ENCODE data around the gene ETNK2. TPM values are rescaled to one million over a fixed set of nuclear protein-coding genes. Genes with fewer than 3 reads are reported as not detected.
A peak's percentile ranks its signal among the peaks of the same experiment; 100 is the strongest.

The ETNK2 gene
- total and polyA plus RNA-seq, 2 of the 4 experiments (the other 2 are of a cell fraction) = 18.9 to 26.0 TPM

GRCh38 chr1:204192046-204192445 is 40.2 kb upstream of the ETNK2 start:
- H2BK15ac ChIP-seq (ENCODE audit: low read depth, low read length) = no peak overlapping the region
- H3K14ac ChIP-seq (replicated peaks; ENCODE audit: low read depth, low read length) = no peak overlapping the region
- H3K4me1 ChIP-seq (ENCODE audit: control insufficient read depth, insufficient read depth, low read length) = peaks cover 28% of the 10 kb centered on the region
- ChIA-PET CTCF (interaction anchor here (0.6 kb wide), 1 partner anchor 167 kb away, joined by 5 read pairs; no protein-coding TSS in a partner anchor), POLR2A (ENCODE audit: unreplicated experiment) (no interaction called here)
- H3K18ac ChIP-seq (ENCODE audit: low read depth, low read length) = no peak overlapping the region
- in situ Hi-C loops (cut with MboI; ENCODE audit: low sequenced_read_pairs) (no loop called here), intact Hi-C loops (cut with micrococcal nuclease) (no loop called here), dilution Hi-C loops (cut with HindIII; ENCODE audit: low sequenced_read_pairs, unreplicated experiment) (no loop called here)
- H2BK5ac ChIP-seq (ENCODE audit: low read depth, low read length, poor library complexity, severe bottlenecking) = no peak overlapping the region
- H3K9ac ChIP-seq (ENCODE audit: low read depth, low read length) = no peak overlapping the region
- H4K5ac ChIP-seq (ENCODE audit: low read depth, low read length) = no peak overlapping the region
- H2AFZ ChIP-seq (replicated peaks; ENCODE audit: low read length, poor library complexity) = no peak overlapping the region
- no TSS peak for BruUV-seq (replicated peaks)
- H3K56ac ChIP-seq (ENCODE audit: extremely low read depth, insufficient read depth, low read length) = no peak overlapping the region
- H3K79me1 ChIP-seq (ENCODE audit: low read depth in 1 of 2, low read length in 2 of 2) = peaks cover 6 to 20% of the 10 kb centered on the region in 2 experiments; a peak in 3 of 4 replicates
- H4K91ac ChIP-seq (ENCODE audit: insufficient read depth, low read depth, low read length) = no peak overlapping the region
- TF ChIP-seq BHLHE40 (IDR thresholded peaks at IDR 0.05; ENCODE audit: low read depth, low read length) = no peak
- TF ChIP-seq RAD21 (IDR thresholded peaks at IDR 0.05; ENCODE audit: low read length) = no peak
- no peak for TF ChIP-seq CHD1 (IDR thresholded peaks at IDR 0.05; ENCODE audit: low read depth, low read length)
- no peak for TF ChIP-seq NFE2L2 (IDR thresholded peaks at IDR 0.05; ENCODE audit: low read depth, low read length)
- TF ChIP-seq, protein P1, sequence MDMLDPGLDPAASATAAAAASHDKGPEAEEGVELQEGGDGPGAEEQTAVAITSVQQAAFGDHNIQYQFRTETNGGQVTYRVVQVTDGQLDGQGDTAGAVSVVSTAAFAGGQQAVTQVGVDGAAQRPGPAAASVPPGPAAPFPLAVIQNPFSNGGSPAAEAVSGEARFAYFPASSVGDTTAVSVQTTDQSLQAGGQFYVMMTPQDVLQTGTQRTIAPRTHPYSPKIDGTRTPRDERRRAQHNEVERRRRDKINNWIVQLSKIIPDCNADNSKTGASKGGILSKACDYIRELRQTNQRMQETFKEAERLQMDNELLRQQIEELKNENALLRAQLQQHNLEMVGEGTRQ (IDR thresholded peaks at IDR 0.05; ENCODE audit: low read depth, low read length) = no peak
- no peak for TF ChIP-seq ELK1 (IDR thresholded peaks at IDR 0.05; ENCODE audit: borderline replicate concordance, low read depth, low read length)
- no peak for TF ChIP-seq POLR2A (IDR thresholded peaks at IDR 0.05; ENCODE audit: low read depth, low read length)
- TF ChIP-seq, protein P2, sequence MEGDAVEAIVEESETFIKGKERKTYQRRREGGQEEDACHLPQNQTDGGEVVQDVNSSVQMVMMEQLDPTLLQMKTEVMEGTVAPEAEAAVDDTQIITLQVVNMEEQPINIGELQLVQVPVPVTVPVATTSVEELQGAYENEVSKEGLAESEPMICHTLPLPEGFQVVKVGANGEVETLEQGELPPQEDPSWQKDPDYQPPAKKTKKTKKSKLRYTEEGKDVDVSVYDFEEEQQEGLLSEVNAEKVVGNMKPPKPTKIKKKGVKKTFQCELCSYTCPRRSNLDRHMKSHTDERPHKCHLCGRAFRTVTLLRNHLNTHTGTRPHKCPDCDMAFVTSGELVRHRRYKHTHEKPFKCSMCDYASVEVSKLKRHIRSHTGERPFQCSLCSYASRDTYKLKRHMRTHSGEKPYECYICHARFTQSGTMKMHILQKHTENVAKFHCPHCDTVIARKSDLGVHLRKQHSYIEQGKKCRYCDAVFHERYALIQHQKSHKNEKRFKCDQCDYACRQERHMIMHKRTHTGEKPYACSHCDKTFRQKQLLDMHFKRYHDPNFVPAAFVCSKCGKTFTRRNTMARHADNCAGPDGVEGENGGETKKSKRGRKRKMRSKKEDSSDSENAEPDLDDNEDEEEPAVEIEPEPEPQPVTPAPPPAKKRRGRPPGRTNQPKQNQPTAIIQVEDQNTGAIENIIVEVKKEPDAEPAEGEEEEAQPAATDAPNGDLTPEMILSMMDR (conservative IDR thresholded peaks at IDR 0.05; ENCODE audit: low read depth, low read length) = no peak
- DNase-seq (no peak), ATAC-seq (ENCODE audit: low read depth) (no peak)
- no peak overlapping the region for H2AK9ac ChIP-seq (replicated peaks; ENCODE audit: low read depth, low read length, poor library complexity)
- H4K8ac ChIP-seq (ENCODE audit: low read depth in 2 of 2, low read length in 2 of 2) = no peak overlapping the region
- H4K20me1 ChIP-seq (ENCODE audit: insufficient read depth, low read length) = no peaks in the 10 kb centered on the region
- no peaks in the 10 kb centered on the region for H3K36me3 ChIP-seq (ENCODE audit: control insufficient read depth, insufficient read depth, low read length)
- peak overlapping the region; percentile 15; the same call in 1 of the 2 replicates for H2BK120ac ChIP-seq (ENCODE audit: low read depth, low read length)
- H2AK5ac ChIP-seq (ENCODE audit: low read depth, low read length) = 0 out of 2 replicates have a peak overlapping the region, but pooled peaks have one; percentile 20
- H3K9me1 ChIP-seq (ENCODE audit: insufficient read depth, low read length) = peaks cover 22% of the 10 kb centered on the region
- no peak overlapping the region for H2BK20ac ChIP-seq (ENCODE audit: low read depth, low read length)
- WGBS, 2 experiments (ENCODE audit: extremely low coverage in 2 of 2, insufficient read length in 1 of 2) = 86% methylated on average over 1 of the region's 2 CpGs; no CpG with 5 or more reads in 1 of the 2 experiments
- no peak overlapping the region for H3K4ac ChIP-seq (ENCODE audit: low read depth, low read length)
- peaks cover 3% of the 10 kb centered on the region; the same call in 1 of the 2 replicates for H3K27me3 ChIP-seq (ENCODE audit: control insufficient read depth, insufficient read depth, low read length)
- no peaks in the 10 kb centered on the region for H3K9me3 ChIP-seq (ENCODE audit: control insufficient read depth, insufficient read depth, low read length)
- H3K23ac ChIP-seq (ENCODE audit: low read depth, low read length) = no peak overlapping the region
- no peak overlapping the region for H3K27ac ChIP-seq (ENCODE audit: insufficient read depth, low read length)
- no peak overlapping the region for H3K4me3 ChIP-seq (ENCODE audit: insufficient read depth, low read depth, low read length)
- H3K4me2 ChIP-seq (ENCODE audit: low read depth, low read length) = no peak overlapping the region
